HCT116 (cell line): ENCODE measurements around the gene WDR83. TPM values are rescaled to one million over a fixed set of nuclear protein-coding genes. Genes with fewer than 3 reads are reported as not detected.

Experiments used
- ATAC-seq: fragments of 200-7000 bp; cut with Tn5 transposase; 2 replicates; pipeline ENCODE4 v1.9.1; 2020; ENCODE audit warnings: mild to moderate bottlenecking, moderate library complexity
- BruUV-seq: library from RNA; stranded (reverse); fragments of 400-500 nt; replicated peaks from 2 replicates; lab custom pipeline; 2021; lab: Mats Ljungman, UMichigan
- CTCF ChIA-PET: fragments of 300-600 bp; sonication (Branson Sonifier 250); formaldehyde crosslinking; loops from one replicate; lab custom pipeline; 2021; ENCODE audit warnings: antibody characterized with exemption; lab: Charles Lee
- POLR2A ChIA-PET: fragments of 300-600, 350-600 bp; sonication (Branson Sonifier 250); formaldehyde crosslinking; loops from one replicate; lab custom pipeline; 2021; ENCODE audit warnings: antibody characterized with exemption; lab: Charles Lee
- RAD21 ChIA-PET, 2 experiments: fragments of 300-600 bp; sonication (Branson Sonifier 250); formaldehyde crosslinking; loops; one replicate each; lab custom pipeline; 2023; ENCODE audit warnings: low total read pairs in 2 of 2; ENCODE audit not compliant: uncharacterized antibody in 2 of 2, unreplicated experiment in 2 of 2, low non-redundant PET in 1 of 2; lab: Charles Lee
- DNase-seq: peaks from one replicate; pipeline ENCODE4 v3.0.0-alpha.2; 2010; ENCODE audit warnings: low read depth, low spot score
- H2AFZ ChIP-seq: fragments of 200-600 bp; shearing (Covaris generic), sonication (generic); 2 replicates; pipeline ENCODE4 v1.6.1; 2017; ENCODE audit warnings: low read depth, mixed run types, mixed read lengths, antibody characterized with exemption, low read length; ENCODE audit not compliant: poor library complexity, severe bottlenecking
- H3K27ac ChIP-seq: 2 replicates; pipeline ENCODE4 v1.5.1; 2012; ENCODE audit warnings: low read depth, low read length
- H3K27me3 ChIP-seq: fragments of 200-600 bp; sonication (generic); 2 replicates; pipeline ENCODE4 v1.6.1; 2016; ENCODE audit warnings: mixed run types, low read length, mixed read lengths; ENCODE audit not compliant: insufficient read depth
- H3K36me3 ChIP-seq, 2 experiments: fragments of 200-500 bp in 1 of 2; fragments of 200-600 bp in 1 of 2; sonication (Bioruptor generic) in 1 of 2; sonication (generic) in 1 of 2; 2 replicates each; pipeline versions ENCODE4 v1.5.1 to v1.6.1; 2014 to 2016; ENCODE audit warnings: low read length in 2 of 2, inconsistent platforms in 1 of 2, mixed read lengths in 1 of 2, mixed run types in 1 of 2; ENCODE audit not compliant: insufficient read depth in 2 of 2, control insufficient read depth in 1 of 2
- H3K4me1 ChIP-seq, 2 experiments: fragments of 200-600 bp in 1 of 2; sonication (generic) in 1 of 2; 2 replicates each; pipeline versions ENCODE4 v1.5.1 to v1.6.1; 2012 to 2017; ENCODE audit warnings: low read length in 2 of 2, inconsistent platforms in 1 of 2, mild to moderate bottlenecking in 1 of 2, mixed read lengths in 1 of 2, mixed run types in 1 of 2, moderate library complexity in 1 of 2; ENCODE audit not compliant: insufficient read depth in 2 of 2, control insufficient read depth in 1 of 2
- H3K4me2 ChIP-seq: fragments of 200-600 bp; sonication (generic); 2 replicates; pipeline ENCODE4 v1.6.1; 2017; ENCODE audit warnings: mixed run types, low read length, mixed read lengths
- H3K4me3 ChIP-seq, 2 experiments: fragments of 200-600 bp in 1 of 2; sonication (generic) in 1 of 2; replicated peaks in 1 of 2; 2 replicates each; pipeline ENCODE4 v1.5.1; 2011 to 2016; ENCODE audit warnings: low read length in 2 of 2, control low read depth in 1 of 2, low read depth in 1 of 2, mild to moderate bottlenecking in 1 of 2, mixed read lengths in 1 of 2, mixed run types in 1 of 2
- H3K79me2 ChIP-seq: fragments of 200-600 bp; sonication (generic); 2 replicates; pipeline ENCODE4 v1.6.1; 2017; ENCODE audit warnings: mild to moderate bottlenecking, mixed run types, low read length, moderate library complexity, mixed read lengths; ENCODE audit not compliant: insufficient read depth
- H3K9ac ChIP-seq: fragments of 200-600 bp; sonication (generic); 2 replicates; pipeline ENCODE4 v1.6.1; 2016; ENCODE audit warnings: low read length, mixed read lengths
- H3K9me2 ChIP-seq: fragments of 200-600 bp; sonication (generic), shearing (Covaris generic); 2 replicates; pipeline ENCODE4 v1.6.1; 2017; ENCODE audit warnings: mixed run types, mild to moderate bottlenecking, moderate library complexity; ENCODE audit not compliant: insufficient read depth
- H3K9me3 ChIP-seq, 2 experiments: fragments of 200-500 bp in 1 of 2; fragments of 200-600 bp in 1 of 2; sonication (Bioruptor generic) in 1 of 2; sonication (generic) in 1 of 2; 2 replicates each; pipeline ENCODE4 v1.6.1; 2014 to 2017; ENCODE audit warnings: low read length in 2 of 2, mixed read lengths in 2 of 2, inconsistent platforms in 1 of 2, low read depth in 1 of 2, mild to moderate bottlenecking in 1 of 2, mixed run types in 1 of 2, moderate library complexity in 1 of 2; ENCODE audit not compliant: control insufficient read depth in 1 of 2, insufficient read depth in 1 of 2
- H4K20me1 ChIP-seq: fragments of 200-600 bp; sonication (generic), shearing (Covaris generic); 2 replicates; pipeline ENCODE4 v1.6.1; 2017; ENCODE audit warnings: mixed run types, mild to moderate bottlenecking, moderate library complexity; ENCODE audit not compliant: insufficient read depth
- CTCF ChIP-seq, 3 experiments: fragments of 200-600 bp in 1 of 3; sonication (generic) in 1 of 3; IDR thresholded peaks in 2 of 3; conservative IDR thresholded peaks in 1 of 3; 2 replicates each; pipeline ENCODE4 v1.5.1; 2012 to 2017; ENCODE audit warnings: low read depth in 2 of 3, low read length in 2 of 3, antibody characterized with exemption in 1 of 3, borderline replicate concordance in 1 of 3, control low read depth in 1 of 3, mild to moderate bottlenecking in 1 of 3, mixed read lengths in 1 of 3, mixed run types in 1 of 3, moderate library complexity in 1 of 3; ENCODE audit not compliant: insufficient read depth in 1 of 3
- FOSL1 ChIP-seq: IDR thresholded peaks from 2 replicates; pipeline ENCODE4 v1.6.1; 2012; ENCODE audit warnings: low read depth
- POLR2AphosphoS5 ChIP-seq: IDR thresholded peaks from 2 replicates; pipeline ENCODE4 v1.6.1; 2011; ENCODE audit warnings: mild to moderate bottlenecking, low read depth, low read length, moderate library complexity
- SIN3A ChIP-seq: IDR thresholded peaks from 2 replicates; pipeline ENCODE4 v1.6.1; 2012; ENCODE audit warnings: low read depth
- YY1 ChIP-seq: IDR thresholded peaks from 2 replicates; pipeline ENCODE4 v1.6.1; 2011; ENCODE audit warnings: low read length, low read depth, moderate library complexity, mild to moderate bottlenecking; ENCODE audit not compliant: insufficient replicate concordance; ENCODE audit errors: extremely low read depth
- ZFX ChIP-seq: fragments of 450-650 bp; IDR thresholded peaks from 2 replicates; pipeline ENCODE4 v1.6.1; 2017
- intact Hi-C: fragments of 100-400 bp; cut with micrococcal nuclease; formaldehyde crosslinking; loops from 2 replicates; pipeline ENCODE4 v1.10.0; 2022
- total RNA-seq: library from RNA; stranded (reverse); gene quantifications from one replicate; pipeline ENCODE4 v1.2.1, GENCODE V29; 2021; ENCODE audit not compliant: unreplicated experiment

The WDR83 gene
- total RNA-seq, 1 experiment from 2014 or later, result 20.1 TPM

GRCh38 chr19:12660980-12661379 is 5.6 kb upstream of the WDR83 start:
- CTCF ChIA-PET, result no interaction called here

More at GRCh38 chr19:12660980-12661379, 5.6 kb upstream of the WDR83 start:
- H3K27ac ChIP-seq, result no peak overlapping the region
- peaks cover 0 to 10% of the 10 kb centered on the region in 2 experiments; a peak in 2 of 4 replicates for H3K36me3 ChIP-seq
- H3K9ac ChIP-seq, result no peak overlapping the region
- H3K79me2 ChIP-seq, result no peaks in the 10 kb centered on the region
- H3K4me1 ChIP-seq, result peaks cover 0 to 7% of the 10 kb centered on the region in 2 experiments; a peak in 2 of 4 replicates
- no TSS peak for BruUV-seq
- ChIA-PET POLR2A (no interaction called here), RAD21 (no interaction called here)
- DNase-seq (no peak), ATAC-seq (no peak)
- no peaks in the 10 kb centered on the region for H3K9me2 ChIP-seq
- no peaks in the 10 kb centered on the region for H3K27me3 ChIP-seq
- no peak overlapping the region for H2AFZ ChIP-seq
- no peaks in the 10 kb centered on the region for H3K9me3 ChIP-seq
- TF ChIP-seq ZFX (no peak), POLR2AphosphoS5 (no peak), SIN3A (no peak), YY1 (no peak), CTCF (IDR thresholded peaks at IDR 0.05 in 2 of 3, conservative IDR thresholded peaks at IDR 0.05 in 1 of 3; ENCODE audit: borderline replicate concordance in 1 of 3, insufficient read depth in 1 of 3, low read depth in 2 of 3, low read length in 2 of 3) (no peak), FOSL1 (no peak)
- no peak overlapping the region for H3K4me2 ChIP-seq
- intact Hi-C loops, result loop anchor here (10.0 kb wide), 1 partner anchor 736 kb away; the partner anchor contains the start of gene ZNF700
- H3K4me3 ChIP-seq, result no peak overlapping the region
- no peaks in the 10 kb centered on the region for H4K20me1 ChIP-seq
